Activated gamma-delta T cell (primary cell): ENCODE results near the gene NUP37.
"Not testable (repeated sequence)": the region's sequence is repeated elsewhere in the genome, so short reads cannot be mapped to it uniquely, and the experiment has no call there.

ENCODE experiments used
- DNase-seq: peaks from one replicate; lab custom pipeline; 2025; lab: John Stamatoyannopoulos, UW
- total RNA-seq, 2 donors: gene quantifications; one replicate each; lab custom pipeline; 2026; lab: John Stamatoyannopoulos, UW

The NUP37 gene
- total RNA-seq = 19.8 to 22.1 reads per million in 2 donors

DNA sequence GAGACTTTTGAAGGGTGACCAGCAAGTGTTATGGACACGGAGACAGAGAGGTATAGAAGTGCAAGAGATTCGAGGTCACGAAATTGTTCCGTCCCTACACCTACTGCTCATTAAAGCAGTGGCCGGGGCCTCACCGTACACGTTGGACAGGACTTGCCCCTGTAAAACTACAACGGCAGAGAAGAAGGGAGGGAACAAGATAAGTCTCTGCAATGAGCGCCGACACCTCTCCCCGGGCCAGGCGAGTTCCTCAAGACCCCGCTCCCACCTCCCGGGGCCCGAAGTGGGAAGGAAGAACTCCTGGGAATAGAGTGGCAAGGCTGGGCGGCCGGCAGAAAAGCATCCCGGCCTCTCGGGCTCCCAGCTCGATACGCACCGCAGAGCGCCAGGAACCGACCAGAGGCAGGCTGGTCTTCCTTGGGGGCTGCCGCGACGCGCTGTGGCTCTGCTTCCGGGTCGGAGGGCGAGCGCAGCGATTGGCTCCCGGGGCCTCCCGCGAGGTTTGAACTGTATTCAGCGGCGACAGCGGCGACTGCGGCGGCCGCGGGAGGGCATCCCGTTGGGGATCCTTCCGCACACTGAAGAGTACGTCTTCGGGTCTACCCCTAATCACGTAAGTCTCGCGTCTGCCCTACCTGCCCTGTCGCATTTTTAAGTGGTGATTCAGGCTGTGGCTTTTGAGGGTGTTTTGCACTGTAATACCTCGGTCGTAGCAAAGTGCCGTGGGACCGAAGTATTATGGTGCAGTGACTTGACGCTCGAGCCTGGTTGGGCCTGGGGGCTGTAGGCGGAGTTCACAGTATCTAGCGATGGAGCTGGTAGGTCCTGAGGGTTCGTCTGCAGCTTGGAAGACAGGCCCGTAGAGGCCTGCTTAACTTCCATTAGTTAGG is at the start of gene NUP37, which contains the start of gene PARPBP:
NUP37 (minus strand) TSS at position 441 of the 890 bp plus-strand sequence. CDS start 1,596 bp downstream, outside the sequence.
PARPBP (plus strand) TSS at position 510 of the 890 bp plus-strand sequence. CDS start 3,706 bp downstream, outside the sequence.
- DNase-seq = peak; percentile 90

GRCh38 chr12:102167821-102168604 is 48.1 kb upstream of the NUP37 start:
- no peak for DNase-seq

- DNase-seq = no peak
Observed at GRCh38 chr12:102163383-102163782, 43.5 kb upstream of the NUP37 start.

DNA sequence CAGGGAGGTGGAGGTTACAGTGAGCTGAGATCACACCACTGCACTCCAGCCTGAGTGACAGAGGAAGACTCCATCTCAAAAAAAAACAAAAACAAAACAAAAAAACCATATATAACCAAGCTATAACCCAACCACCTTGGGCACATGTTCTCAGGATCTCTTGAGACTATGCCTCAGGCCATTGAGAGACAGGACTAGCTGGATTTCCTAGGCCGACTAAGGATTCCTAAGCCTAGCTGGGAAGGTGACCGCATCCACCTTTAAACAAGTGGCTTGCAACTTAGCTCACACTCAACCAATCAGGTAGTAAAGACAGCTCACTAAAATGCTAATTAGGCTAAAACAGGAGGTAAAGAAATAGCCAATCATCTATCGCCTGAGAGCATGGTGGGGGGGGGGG is 35.3 kb upstream of the NUP37 start:
- not testable (repeated sequence) for DNase-seq

DNA sequence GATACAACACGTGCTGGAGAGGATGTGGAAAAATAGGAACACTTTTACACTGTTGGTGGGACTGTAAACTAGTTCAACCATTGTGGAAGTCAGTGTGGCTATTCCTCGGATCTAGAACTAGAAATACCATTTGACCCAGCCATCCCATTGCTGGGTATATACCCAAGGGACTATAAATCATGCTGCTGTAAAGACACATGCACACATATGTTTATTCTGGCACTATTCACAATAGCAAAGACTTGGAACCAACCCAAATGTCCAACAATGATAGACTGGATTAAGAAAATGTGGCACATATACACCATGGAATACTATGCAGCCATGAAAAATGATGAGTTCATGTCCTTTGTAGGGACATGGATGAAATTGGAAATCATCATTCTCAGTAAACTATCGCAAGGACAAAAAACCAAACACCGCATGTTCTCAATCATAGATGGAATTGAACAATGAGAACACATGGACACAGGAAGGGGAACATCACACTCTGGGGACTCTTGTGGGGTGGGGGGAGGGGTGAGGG is 27.2 kb upstream of the NUP37 start:
- not testable (repeated sequence) for DNase-seq

DNA sequence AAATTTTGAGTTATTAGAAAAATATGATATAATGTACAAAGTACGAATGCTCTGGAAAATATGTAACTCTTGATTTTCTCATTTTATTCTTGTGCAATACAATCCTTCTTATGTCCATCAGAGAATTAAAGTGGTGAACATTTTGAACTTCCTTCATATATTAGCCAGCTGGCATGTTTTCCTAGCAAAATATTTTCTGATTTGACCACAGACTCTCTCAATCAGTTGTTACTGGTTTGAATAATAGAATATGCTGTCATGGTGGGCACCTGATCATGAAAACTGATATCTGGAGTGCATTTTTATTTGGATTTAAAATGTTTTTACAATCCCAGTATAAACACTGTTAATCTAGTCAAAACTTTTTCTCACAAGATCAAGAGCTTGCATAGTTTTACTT is 24.3 kb upstream of the NUP37 start:
- no peak for DNase-seq

DNA sequence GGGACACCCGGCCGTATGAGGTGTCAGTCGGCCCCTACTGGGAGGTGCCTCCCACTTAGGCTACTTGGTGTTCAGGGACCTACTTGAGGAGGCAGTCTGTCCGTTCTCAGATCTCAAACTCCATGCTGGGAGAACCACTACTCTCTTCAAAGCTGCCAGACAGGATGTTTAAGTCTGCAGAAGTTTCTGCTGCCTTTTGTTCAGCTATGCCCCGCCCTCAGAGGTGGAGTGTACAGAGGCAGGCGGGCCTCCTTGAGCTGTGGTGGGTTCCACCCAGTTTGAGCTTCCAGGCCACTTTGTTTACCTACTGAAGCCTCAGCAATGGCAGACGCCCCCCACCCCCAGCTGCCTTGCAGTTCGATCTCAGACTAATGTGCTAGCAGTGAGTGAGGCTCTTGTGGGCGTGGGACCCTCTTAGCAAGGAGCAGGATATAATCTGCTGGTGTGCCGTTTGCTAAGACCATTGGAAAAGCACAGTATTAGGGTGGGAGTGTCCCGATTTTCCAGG is 23.0 kb upstream of the NUP37 start:
- DNase-seq = not testable (repeated sequence)

DNA sequence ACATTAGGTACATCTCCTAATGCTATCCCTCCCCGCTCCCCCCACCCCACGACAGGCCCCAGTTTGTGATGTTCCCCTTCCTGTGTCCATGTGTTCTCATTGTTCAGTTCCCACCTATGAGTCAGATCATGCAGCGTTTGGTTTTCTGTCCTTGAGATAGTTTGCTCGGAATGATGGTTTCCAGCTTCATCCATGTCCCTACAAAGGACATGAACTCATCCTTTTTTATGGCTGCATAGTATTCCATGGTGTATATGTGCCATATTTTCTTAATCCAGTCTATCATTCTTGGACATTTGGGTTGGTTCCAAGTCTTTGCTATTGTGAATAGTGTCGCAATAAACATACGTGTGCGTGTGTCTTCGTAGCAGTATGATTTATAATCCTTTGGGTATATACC is 17.7 kb upstream of the NUP37 start:
- DNase-seq = not testable (repeated sequence)

- not testable (repeated sequence) for DNase-seq
Observed at GRCh38 chr12:102131442-102131841, 11.5 kb upstream of the NUP37 start.

- DNase-seq = not testable (repeated sequence)
Observed at GRCh38 chr12:102130720-102131119, 10.8 kb upstream of the NUP37 start.

- not testable (repeated sequence) for DNase-seq
Observed at GRCh38 chr12:102121328-102121727, 1.4 kb upstream of the NUP37 start.

DNA sequence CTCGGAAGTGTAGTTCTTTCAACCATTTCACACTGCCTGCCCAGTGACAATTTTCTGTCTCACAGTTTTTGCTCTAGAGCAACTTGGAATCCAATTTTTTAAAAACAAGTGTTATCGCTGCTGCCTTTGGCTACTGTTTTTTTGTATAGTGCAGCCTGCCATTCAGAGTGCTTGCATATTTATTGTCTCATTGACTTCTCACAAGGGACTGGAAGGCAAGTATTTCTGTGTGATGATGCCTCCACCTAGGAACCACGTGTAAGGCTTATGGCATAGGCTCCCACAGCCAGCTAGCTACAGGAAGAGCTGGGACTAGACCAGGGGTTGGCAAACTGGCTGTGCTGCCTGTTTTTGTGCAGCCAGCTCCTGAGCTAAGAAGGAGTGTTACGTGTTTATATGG is 972 bp upstream of the NUP37 start:
- no peak for DNase-seq

- no peak for DNase-seq
Observed at GRCh38 chr12:102120564-102120873, 605 bp upstream of the NUP37 start.

DNA sequence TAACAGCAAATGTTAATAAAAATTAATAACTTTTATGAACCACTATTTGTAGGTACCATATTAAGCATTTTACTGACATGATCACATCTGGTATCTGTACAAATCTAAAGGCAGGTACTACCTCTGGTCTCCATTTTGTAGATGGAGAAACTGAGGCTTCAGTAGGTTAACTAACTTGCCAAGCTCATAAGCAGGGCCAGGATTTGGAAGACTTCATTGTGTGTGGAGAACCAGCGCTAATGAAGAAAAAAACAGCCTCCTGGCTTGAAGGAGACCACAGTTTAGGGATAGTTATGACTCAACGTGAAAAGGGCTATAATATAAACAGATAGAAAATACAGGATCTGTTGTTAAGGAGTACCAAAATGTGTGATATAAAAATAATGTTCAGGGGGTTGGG is 1.0 kb downstream of the NUP37 start:
- DNase-seq = no peak

DNA sequence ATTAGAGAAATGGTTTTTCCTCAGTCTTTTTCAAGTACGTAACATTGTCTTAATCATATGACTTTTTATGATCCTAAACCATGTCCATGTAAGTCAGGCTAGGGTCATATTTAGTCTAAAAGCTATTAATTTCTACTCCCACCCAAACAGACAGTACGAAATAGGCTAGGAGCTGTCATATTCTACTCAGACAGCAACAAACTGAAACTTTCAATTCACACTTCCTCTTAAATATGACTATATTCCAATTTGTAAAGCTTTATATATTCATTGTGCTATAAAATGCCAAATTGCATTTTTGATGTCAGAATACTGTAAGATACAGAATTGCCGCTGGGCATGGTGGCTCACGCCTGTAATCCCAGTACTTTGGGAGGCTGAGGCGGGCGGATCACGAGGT is 3.5 kb downstream of the NUP37 start:
- DNase-seq = no peak

GRCh38 chr12:102114212-102114611 is 5.7 kb downstream of the NUP37 start:
- no peak for DNase-seq

GRCh38 chr12:102110782-102111181 is 9.1 kb downstream of the NUP37 start:
- no peak for DNase-seq

GRCh38 chr12:102107970-102108369 is 11.9 kb downstream of the NUP37 start:
- DNase-seq = no peak

- no peak for DNase-seq
Observed at GRCh38 chr12:102106905-102107304, 13.0 kb downstream of the NUP37 start.

- no peak for DNase-seq
Observed at GRCh38 chr12:102096855-102097254, 23.1 kb downstream of the NUP37 start.

DNA sequence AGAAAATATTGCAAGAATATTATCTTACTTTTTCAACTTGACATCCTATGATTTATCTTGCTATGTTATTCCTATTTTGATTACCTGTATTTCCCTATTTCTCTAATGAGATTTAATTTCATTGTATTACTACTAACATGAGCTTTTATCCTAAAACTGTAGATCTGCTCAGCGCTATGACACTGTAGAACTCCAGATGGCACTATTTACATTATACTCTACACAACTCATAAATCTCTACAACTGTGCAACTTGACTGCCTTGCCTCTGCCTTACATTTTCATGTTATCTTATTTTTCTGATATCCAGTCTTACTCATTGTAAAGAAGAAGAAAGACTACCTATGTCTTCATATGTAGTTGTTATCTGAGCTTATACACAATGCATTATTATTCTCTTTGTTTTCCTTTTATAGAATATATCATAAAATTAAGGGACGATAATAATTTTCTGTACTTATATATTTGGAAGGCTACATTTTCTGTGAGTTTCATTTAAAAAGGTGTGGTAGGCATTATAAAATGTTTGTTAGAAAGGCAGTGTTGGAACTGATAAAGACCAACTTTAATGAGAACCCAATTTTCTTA is 24.1 kb downstream of the NUP37 start:
- DNase-seq = no peak

DNA sequence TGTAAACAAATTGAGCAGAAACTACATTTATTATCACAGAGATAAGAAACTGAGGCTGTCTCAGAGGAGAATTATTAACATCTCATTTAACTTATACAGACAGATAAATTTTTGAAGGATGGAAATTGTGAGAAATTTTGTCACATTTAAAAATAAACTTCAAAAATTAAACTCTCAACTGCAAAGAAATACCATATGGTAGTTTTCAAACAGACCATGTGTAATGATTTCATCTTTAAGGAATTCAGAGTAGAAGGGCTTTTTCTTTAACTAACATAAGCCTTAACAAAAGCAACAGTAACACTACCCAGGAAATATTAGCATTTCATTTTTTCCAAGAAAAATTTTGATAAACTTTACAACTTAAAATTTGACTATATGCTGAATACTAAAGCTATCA is 26.6 kb downstream of the NUP37 start:
- DNase-seq = no peak
